Suppressor macrophage treated with lipopolysaccharide for 1 hour (primary cell): Measurements from ENCODE around the gene HACD3.
"Not testable (repeated sequence)": the region's sequence is repeated elsewhere in the genome, so short reads cannot be mapped to it uniquely, and the experiment has no call there.

ENCODE experiments used
- DNase-seq, 3 donors: peaks; one replicate each; pipeline ENCODE4 v3.0.0-alpha.2; 2020 to 2022

Gene HACD3

DNA sequence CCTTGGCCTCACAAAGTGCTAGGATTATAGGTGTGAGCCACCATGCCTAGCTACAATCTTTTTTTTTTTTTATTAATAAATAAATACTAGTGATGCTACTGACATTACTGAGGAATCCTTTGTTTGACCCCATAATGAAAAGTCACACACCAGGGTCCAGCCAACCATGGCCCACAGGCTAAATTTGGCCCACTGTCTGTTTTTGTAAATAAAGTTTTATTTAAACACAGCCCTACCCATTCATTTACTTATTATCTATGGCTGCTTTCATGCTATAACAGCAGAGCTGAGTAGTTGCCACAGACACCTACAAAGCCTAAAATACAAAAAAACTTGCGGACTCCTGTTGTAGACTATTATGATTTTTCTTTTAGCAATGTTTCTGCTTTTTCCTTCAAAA, 73.3 kb downstream of the HACD3 start:
- no peak for DNase-seq

GRCh38 chr15:65610871-65611718, 80.8 kb downstream of the HACD3 start, which contains the start of gene INTS14:
Gene INTS14, minus strand, starts transcription at chr15:65611131. Its CDS starts 3,751 bp downstream, at chr15:65607380.
- DNase-seq: peak; percentile 98 to 100 (median 99)

DNA sequence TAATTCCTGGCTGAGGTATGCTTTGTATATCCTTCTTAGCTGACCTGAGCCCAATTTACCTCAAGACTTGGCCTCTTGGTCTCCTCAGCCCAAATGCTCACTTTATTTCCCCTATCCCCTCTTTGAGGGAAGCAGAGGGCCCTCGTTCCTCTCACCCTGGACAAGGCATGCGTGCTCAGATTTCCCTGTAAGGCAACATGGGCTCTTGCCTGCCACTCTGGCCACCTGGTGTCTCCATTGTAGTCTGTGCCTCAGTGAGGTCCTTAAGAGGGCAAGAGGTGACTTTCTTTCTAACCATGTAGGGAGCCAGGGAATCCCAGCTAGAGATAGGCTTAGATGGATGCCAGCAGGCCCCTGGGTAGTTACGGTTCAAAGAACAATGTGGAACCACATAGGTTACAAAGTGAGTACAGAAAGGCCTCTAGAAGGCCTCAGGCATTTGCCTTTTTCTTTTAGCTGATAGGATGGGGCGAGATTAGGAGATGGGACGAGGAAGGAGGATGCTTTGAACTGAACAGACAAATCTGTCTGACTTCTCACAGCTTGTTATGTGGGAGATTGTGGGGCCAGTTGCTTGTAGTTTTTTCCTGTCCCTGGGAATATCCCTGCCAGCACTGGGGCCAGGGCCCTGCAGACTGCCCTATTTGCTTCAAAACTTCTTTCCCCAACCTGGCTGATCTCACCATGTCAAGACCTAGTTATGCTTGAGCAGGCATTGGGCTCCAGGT, 81.8 kb downstream of the HACD3 start:
- DNase-seq: no peak

- peak in 2 of 3 donors; percentile 43 to 61 for DNase-seq
Observed at GRCh38 chr15:65612616-65612946, 82.3 kb downstream of the HACD3 start.

DNA sequence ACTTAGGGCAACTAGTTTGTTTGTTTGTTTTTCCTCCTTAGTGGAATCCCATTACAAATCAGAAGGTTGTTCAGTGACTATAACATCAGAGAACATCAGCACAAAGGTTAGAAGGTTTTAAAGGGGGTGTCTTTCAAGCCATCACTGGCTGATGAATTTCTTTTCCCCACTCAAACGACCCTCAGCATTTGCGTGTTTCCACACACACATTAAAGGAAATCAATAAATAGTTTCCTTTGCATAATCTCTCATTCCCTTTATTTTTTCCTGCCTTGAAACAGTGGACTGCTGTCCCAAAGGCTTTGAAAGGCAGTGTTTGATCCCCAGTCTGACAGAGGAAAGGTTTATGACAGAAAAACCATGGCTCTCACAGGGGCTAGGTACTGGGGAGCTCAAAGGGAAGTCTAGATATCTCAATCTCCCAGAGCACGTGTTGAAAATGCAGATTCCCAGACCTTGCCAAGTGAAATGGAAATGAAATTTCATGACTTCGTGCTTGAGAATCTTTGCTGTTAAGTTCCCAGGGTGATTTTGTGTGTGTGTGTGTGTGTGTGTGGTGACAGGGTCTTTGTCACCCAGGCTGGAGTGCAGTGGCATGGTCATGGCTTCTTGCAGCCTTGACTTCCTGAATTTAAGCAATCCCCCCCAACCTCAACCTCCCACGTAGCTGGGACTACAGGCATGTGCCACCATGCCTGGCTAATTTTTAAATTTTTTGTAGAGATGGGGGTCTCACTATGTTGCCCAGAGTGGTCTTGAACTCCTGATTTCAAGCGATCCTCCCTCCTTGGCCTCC, 82.9 kb downstream of the HACD3 start:
- DNase-seq: peak; percentile 46 to 53 (median 47)

DNA sequence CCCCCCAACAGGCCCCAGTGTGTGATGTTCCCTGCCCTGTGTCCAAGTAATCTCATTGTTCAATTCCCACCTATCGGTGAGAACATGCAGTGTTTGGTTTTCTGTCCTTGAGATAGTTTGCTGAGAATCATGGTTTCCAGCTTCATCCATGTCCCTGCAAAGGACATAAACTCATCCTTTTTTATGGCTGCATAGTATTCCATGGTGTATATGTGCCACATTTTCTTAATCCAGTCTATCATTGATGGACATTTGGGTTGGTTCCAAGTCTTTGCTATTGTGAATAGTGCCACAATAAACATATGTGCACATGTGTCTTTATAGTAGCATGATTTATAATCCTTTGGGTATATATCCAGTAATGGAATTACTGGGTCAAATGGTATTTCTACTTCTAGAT, 85.6 kb downstream of the HACD3 start:
- DNase-seq: not testable (repeated sequence)

DNA sequence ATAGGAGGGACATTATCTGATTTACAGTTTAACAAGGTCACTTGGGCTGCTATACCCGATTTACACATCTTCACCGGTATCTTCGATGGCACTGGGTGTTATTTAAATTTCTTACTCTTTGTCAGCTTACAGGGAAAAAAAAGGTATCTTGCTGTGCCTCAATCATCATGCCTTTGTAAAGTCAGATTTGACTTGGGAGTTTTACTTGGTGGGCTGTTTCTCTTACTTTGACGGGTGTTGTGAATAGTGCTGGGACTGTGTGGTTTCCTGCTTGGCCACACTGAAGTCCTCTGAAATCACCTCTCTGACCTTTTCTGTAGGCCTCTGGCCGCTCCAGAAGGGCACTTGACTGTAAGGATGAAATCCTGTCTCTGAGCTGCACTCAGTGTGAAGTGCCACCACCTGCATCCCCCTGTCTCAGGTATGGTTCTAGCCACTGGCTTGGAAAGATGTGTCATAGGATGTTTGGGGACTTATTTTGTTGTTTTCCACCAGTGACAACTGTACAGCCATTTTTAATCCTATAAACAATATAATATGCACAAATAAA, 88.4 kb downstream of the HACD3 start:
- DNase-seq: no peak

DNA sequence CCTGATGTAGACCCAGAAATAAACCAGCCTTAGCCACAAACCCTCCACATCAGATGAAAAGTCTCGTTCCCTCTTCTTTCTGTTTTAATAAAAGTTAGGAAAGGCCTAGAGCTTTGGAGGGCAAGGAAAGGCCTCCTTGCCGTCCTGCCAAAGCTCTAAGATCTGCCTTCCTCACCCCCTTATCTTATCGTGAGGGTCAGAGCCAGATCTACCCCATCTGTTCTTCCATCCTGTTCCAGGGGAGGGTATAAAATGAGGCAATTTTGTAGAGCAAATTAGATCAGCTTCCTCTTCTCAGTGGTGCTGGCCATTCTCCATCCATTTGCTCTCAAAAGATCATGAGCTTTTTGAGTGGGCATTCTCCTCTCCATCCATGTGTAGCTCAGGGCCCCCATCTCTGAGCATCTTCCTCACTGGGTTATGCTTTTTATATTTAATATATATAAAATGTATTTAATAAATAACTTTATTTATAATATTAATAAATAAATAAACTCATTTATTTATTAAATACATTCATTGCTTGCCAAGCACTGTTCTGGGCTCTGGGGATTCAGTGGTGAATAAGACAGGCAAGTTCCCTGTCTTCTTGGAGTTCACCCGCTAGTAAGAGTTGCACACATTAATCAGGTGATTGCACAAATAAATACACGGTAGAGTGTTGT, 89.5 kb downstream of the HACD3 start:
- no peak for DNase-seq

DNA sequence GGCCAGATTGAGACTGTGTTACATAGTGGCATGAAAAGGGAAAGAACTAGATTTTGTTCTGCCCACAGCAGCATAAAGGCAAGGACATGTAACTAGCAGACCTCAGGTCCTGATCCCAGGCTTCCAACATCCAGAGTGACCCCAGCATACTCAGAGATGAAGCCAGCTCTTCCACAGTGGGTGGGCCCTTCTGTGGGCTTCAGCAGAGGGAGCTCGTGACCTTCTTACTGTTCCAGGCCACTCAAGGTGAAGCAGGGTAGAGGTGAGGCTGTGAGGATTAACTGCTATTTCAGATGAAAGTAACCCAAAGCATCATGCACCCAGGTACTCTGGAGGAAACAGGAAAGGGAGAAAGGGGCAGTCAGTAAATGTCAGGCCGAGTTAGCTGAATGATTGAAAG, 90.6 kb downstream of the HACD3 start:
- no peak for DNase-seq

DNA sequence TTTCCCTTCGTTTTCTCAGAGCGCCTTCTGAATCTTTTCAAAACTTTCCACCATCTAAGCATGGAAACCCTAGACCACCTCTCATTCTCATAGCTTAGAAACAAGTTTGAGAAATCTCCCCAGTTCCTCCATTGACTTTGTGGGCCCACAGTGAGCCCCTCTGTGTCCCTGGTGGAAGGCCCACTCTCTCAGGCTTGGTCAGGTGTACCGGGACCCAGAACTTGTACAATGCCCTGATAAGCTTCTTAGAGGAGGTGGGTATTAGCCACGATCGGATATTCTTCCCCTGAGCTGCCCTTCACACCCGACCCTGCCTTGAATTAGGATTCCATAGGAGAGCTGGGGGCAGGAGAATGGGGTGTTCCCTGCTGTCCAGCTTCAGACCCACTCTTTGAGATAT, 91.4 kb downstream of the HACD3 start, which contains the start of gene SLC24A1:
Gene SLC24A1 (plus strand): TSS at position 301 of the 400 bp plus-strand sequence. CDS start 2,143 bp downstream, outside the sequence.
- no peak for DNase-seq

DNA sequence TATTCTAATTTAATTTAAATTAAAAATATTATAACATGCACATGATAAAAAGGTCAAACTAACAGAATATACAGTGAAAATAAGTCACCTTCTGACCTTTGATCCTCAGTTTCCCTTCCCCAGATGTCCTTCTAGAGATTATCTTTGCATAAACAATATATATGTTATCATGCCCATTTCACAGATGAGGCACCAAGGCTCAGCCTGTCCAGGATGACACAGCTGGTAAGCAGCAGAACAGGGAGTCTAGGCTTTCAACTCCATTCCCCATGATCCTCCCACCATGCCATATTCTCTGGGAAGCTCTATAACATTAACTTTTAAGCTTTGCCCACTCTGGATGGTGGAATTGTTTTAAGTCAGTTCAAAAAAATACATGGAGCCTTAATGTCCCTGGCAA, 92.8 kb downstream of the HACD3 start:
- no peak for DNase-seq

DNA sequence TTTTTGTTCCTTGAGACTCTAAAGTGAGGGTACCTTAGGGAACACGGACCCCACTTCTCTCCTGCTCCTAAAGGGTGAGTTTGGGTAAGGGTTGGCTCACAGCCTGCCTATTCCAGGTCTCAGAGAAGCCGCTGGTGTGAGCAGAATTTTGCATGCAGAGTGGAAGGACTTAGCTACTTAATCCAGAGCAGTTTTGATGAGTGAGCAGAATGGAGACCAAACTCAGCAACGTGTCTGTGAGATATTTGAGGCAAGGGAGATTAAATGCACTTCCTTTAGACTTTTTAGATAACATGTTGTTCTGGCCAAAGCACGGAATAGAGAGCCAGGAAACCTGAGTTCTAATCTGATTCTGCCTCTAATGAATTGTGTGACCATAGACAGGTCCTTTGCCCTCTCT, 96.6 kb downstream of the HACD3 start:
- no peak for DNase-seq
